ENCODE results near the gene FAM47E.

GRCh38 chr4:76305033-76305687 lies 53.6 kb downstream of the FAM47E start:
- TF ChIP-seq EZH2 (IDR thresholded peaks at IDR 0.05; ENCODE audit: insufficient read depth, poor library complexity, severe bottlenecking) (no peak), EZH2phosphoT487 (IDR thresholded peaks at IDR 0.05; ENCODE audit: insufficient read depth, low read depth) (no peak)
